Breast epithelium (tissue), 4 donors: ENCODE measurements around the gene DHFR2. TPM values are rescaled to one million over a fixed set of nuclear protein-coding genes. Genes with fewer than 3 reads are reported as not detected.

Experiments used
- DNase-seq, 2 donors: peaks; one replicate each; pipeline ENCODE4 v3.0.0-alpha.2; 2019; ENCODE audit warnings: low spot score in 2 of 2
- H3K27ac ChIP-seq, 2 donors: fragments of 200-600 bp; sonication (generic) in 1 of 2; one replicate each; pipeline ENCODE4 v1.5.1; 2016 to 2019; ENCODE audit warnings: mild to moderate bottlenecking in 1 of 2
- H3K27me3 ChIP-seq, 2 donors: fragments of 200-600 bp; sonication (generic) in 1 of 2; one replicate each; pipeline versions ENCODE4 v1.5.1 to v1.6.0; 2017 to 2019; ENCODE audit warnings: control low read depth in 1 of 2, mild to moderate bottlenecking in 1 of 2
- H3K36me3 ChIP-seq: fragments of 200-600 bp; one replicate; pipeline ENCODE4 v1.5.1; 2019
- H3K4me1 ChIP-seq, 2 donors: fragments of 200-600 bp; sonication (generic); one replicate each; pipeline ENCODE4 v1.5.1; 2016 to 2019; ENCODE audit warnings: control low read depth in 1 of 2
- H3K4me3 ChIP-seq, 3 donors: fragments of 200-600 bp; sonication (generic); 1 replicate in 2 of 3; 2 replicates in 1 of 3; pipeline ENCODE4 v1.5.1; 2016 to 2019; ENCODE audit warnings: mild to moderate bottlenecking in 3 of 3, moderate library complexity in 2 of 3
- H3K9me3 ChIP-seq, 2 donors: fragments of 200-600 bp; sonication (generic) in 1 of 2; one replicate each; pipeline ENCODE4 v1.5.1; 2016 to 2019; ENCODE audit warnings: control low read depth in 1 of 2
- POLR2A ChIP-seq: fragments of 450-650 bp; IDR thresholded peaks from one replicate; pipeline ENCODE4 v1.6.1; 2016; ENCODE audit warnings: antibody characterized with exemption, mild to moderate bottlenecking, moderate library complexity
- POLR2AphosphoS5 ChIP-seq, 3 donors: sonication (generic); formaldehyde crosslinking; IDR thresholded peaks; one replicate each; pipeline ENCODE4 v1.6.1; 2017; ENCODE audit warnings: antibody characterized with exemption in 3 of 3
- intact Hi-C: fragments of 100-400 bp; cut with DNase I; formaldehyde crosslinking; loops from one replicate; pipeline ENCODE4 v1.15.1; 2023; ENCODE audit warnings: low total_unique reads
- total RNA-seq, 3 donors: library from RNA; depleted of rRNA; stranded (reverse); fragments of >200 nt; gene quantifications; one replicate each; pipeline ENCODE4 v1.1.0, GENCODE V29; 2016
- TF ChIP-seq, protein P1 (sequence below), 3 donors: fragments of 450-650 bp; IDR thresholded peaks; one replicate each; pipeline ENCODE4 v1.5.1; 2016 to 2017; ENCODE audit warnings: antibody characterized with exemption in 3 of 3, mild to moderate bottlenecking in 3 of 3, moderate library complexity in 3 of 3

Gene DHFR2
- total RNA-seq, 3 donors from 2014 or later: 3.8 to 8.5 (median 8.2) TPM

- Histone ChIP-seq H3K4me3 (no peak overlapping the region), H3K27me3 (no peaks in the 10 kb centered on the region), H3K4me1 (no peaks in the 10 kb centered on the region), H3K36me3 (no peaks in the 10 kb centered on the region), H3K27ac (no peak overlapping the region), H3K9me3 (no peaks in the 10 kb centered on the region)
- intact Hi-C loops: no loop called here
- DNase-seq: no peak
- TF ChIP-seq, protein P1, sequence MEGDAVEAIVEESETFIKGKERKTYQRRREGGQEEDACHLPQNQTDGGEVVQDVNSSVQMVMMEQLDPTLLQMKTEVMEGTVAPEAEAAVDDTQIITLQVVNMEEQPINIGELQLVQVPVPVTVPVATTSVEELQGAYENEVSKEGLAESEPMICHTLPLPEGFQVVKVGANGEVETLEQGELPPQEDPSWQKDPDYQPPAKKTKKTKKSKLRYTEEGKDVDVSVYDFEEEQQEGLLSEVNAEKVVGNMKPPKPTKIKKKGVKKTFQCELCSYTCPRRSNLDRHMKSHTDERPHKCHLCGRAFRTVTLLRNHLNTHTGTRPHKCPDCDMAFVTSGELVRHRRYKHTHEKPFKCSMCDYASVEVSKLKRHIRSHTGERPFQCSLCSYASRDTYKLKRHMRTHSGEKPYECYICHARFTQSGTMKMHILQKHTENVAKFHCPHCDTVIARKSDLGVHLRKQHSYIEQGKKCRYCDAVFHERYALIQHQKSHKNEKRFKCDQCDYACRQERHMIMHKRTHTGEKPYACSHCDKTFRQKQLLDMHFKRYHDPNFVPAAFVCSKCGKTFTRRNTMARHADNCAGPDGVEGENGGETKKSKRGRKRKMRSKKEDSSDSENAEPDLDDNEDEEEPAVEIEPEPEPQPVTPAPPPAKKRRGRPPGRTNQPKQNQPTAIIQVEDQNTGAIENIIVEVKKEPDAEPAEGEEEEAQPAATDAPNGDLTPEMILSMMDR (IDR thresholded peaks at IDR 0.05): no peak
- no peak for TF ChIP-seq POLR2A
- no peak for TF ChIP-seq POLR2AphosphoS5 (IDR thresholded peaks at IDR 0.05)
Measured at GRCh38 chr3:94015025-94015424, 47.7 kb downstream of the DHFR2 start.

DNA sequence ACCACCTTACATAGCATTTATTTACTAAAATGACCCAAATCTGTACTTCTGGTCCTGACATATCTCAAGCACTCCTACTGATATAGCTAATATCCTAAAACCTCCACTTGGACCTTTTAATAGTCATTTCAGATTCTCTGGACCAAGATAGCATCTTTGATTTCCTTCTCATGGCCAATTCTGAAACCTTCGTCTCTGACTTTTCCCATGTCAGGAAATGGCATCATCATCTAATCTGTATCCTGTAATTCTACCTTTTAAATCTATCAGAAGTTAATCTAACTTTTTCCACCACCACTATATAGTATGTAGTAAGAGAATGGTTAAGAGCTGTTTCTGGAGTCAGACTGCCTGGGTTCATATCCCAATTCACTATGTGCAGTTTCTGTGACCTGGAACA is 50.5 kb downstream of the DHFR2 start:
- no peaks in the 10 kb centered on the region for H3K36me3 ChIP-seq
- no peaks in the 10 kb centered on the region for H3K27me3 ChIP-seq
- no peaks in the 10 kb centered on the region for H3K4me1 ChIP-seq
- no peak overlapping the region for H3K4me3 ChIP-seq
- H3K27ac ChIP-seq: no peak overlapping the region
- TF ChIP-seq POLR2A (no peak), POLR2AphosphoS5 (IDR thresholded peaks at IDR 0.05) (no peak)
- TF ChIP-seq, protein P1 (IDR thresholded peaks at IDR 0.05): no peak
- no peaks in the 10 kb centered on the region for H3K9me3 ChIP-seq
- intact Hi-C loops: no loop called here
- DNase-seq: no peak

GRCh38 chr3:94011233-94011711 is 51.4 kb downstream of the DHFR2 start:
- Histone ChIP-seq H3K4me3 (no peak overlapping the region), H3K27me3 (no peaks in the 10 kb centered on the region), H3K4me1 (no peaks in the 10 kb centered on the region), H3K27ac (no peak overlapping the region), H3K36me3 (no peaks in the 10 kb centered on the region), H3K9me3 (no peaks in the 10 kb centered on the region)
- intact Hi-C loops: no loop called here
- no peak for DNase-seq
- TF ChIP-seq, protein P1 (IDR thresholded peaks at IDR 0.05): no peak
- TF ChIP-seq POLR2AphosphoS5 (IDR thresholded peaks at IDR 0.05): no peak
- no peak for TF ChIP-seq POLR2A

DNA sequence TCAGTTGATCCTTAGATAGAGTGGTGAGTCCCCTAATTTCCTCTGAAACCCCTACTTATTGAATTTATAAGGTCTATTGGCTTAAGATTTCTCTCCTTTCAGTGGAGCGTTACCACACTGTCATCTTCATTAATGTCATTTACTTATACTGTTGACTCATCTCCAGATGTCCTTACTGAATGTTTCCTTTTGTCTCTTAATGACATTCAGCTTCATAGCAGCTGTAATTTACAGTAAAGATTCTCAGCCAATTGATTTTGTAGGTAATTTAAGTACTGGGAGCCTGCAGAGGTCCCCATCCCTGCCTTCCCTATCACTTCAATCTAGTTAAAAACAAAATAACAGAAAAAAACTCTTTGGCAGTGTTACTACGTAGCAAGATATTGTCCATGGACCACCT is 53.1 kb downstream of the DHFR2 start:
- no peaks in the 10 kb centered on the region for H3K27me3 ChIP-seq
- no peaks in the 10 kb centered on the region for H3K9me3 ChIP-seq
- H3K27ac ChIP-seq: no peak overlapping the region
- H3K4me1 ChIP-seq: no peaks in the 10 kb centered on the region
- H3K36me3 ChIP-seq: no peaks in the 10 kb centered on the region
- intact Hi-C loops: no loop called here
- no peak overlapping the region for H3K4me3 ChIP-seq
- no peak for DNase-seq
- TF ChIP-seq, protein P1 (IDR thresholded peaks at IDR 0.05): no peak
- TF ChIP-seq POLR2A: no peak

- no peak for TF ChIP-seq POLR2A
- TF ChIP-seq, protein P1 (IDR thresholded peaks at IDR 0.05): no peak
- Histone ChIP-seq H3K9me3 (no peaks in the 10 kb centered on the region), H3K4me3 (no peak overlapping the region), H3K36me3 (no peaks in the 10 kb centered on the region), H3K27ac (no peak overlapping the region), H3K27me3 (no peaks in the 10 kb centered on the region), H3K4me1 (no peaks in the 10 kb centered on the region)
- intact Hi-C loops: no loop called here
- no peak for DNase-seq
Measured at GRCh38 chr3:94008253-94008652, 54.5 kb downstream of the DHFR2 start.

Other genes starting within 250 kb of the DHFR2 start
- gene PROS1, start 89.0 kb downstream of the DHFR2 start, total RNA-seq: 10 to 100 TPM; 65.4 to 74.4 (median 65.7) TPM
- 10 to 100 TPM in 2 of 3 donors, 1 to 10 TPM in 1; 7.4 to 12.6 (median 12.1) TPM for gene ARL13B, start 82.8 kb downstream of the DHFR2 start, total RNA-seq
- gene STX19, start 34.3 kb downstream of the DHFR2 start, total RNA-seq: 1 to 10 TPM in 2 of 3 donors, not detected in 1; 1.6 to 5.9 TPM
- gene NSUN3, start 145 bp upstream of the DHFR2 start, total RNA-seq: 10 to 100 TPM in 2 of 3 donors, 1 to 10 TPM in 1; 7.4 to 21.4 (median 14.1) TPM